ENCODE data around the gene IZUMO1. TPM values are rescaled to one million over a fixed set of nuclear protein-coding genes. Genes with fewer than 3 reads are reported as not detected.

IZUMO1 gene
- total and polyA plus RNA-seq, 9 of the 15 experiments (the other 6 are each of a cell fraction or from before 2014, with no cell fraction given), result 0.14 to 2.1 (median 0.73) TPM

GRCh38 chr19:48757089-48757675 is 10.5 kb upstream of the IZUMO1 start:
- Histone ChIP-seq H4K20me1 (replicated peaks; ENCODE audit: control insufficient read depth, insufficient read depth, low read length) (no peaks in the 10 kb centered on the region), H3K4me3 (no peak overlapping the region), H3K27ac (ENCODE audit: extremely low read depth, low read depth, low read length) (no peak overlapping the region), H2AFZ (ENCODE audit: low read depth, low read length) (no peak overlapping the region), H3K9ac (ENCODE audit: insufficient read depth in 1 of 2, low read depth in 2 of 2, low read length in 2 of 2) (peak overlapping the region in 1 of 2 experiments; percentile 65; a peak in 1 of 4 replicates), H3K4me2 (ENCODE audit: insufficient read depth, low read length) (no peak overlapping the region), H3K36me3 (ENCODE audit: control insufficient read depth, insufficient read depth, low read length) (no peaks in the 10 kb centered on the region), H3K4me1 (replicated peaks in 1 of 2; ENCODE audit: control insufficient read depth in 2 of 2, insufficient read depth in 2 of 2, low read length in 2 of 2) (peaks cover 25 to 54% of the 10 kb centered on the region in 2 experiments), H3K27me3 (ENCODE audit: control insufficient read depth in 2 of 2, insufficient read depth in 2 of 2, low read length in 2 of 2) (no peaks in the 10 kb centered on the region), H3K9me1 (ENCODE audit: control insufficient read depth, insufficient read depth, low read length) (no peaks in the 10 kb centered on the region), H3K9me3 (replicated peaks; ENCODE audit: control insufficient read depth, insufficient read depth, low read depth, low read length) (no peaks in the 10 kb centered on the region), H3K79me2 (ENCODE audit: control insufficient read depth, insufficient read depth, low read length) (peaks cover 12% of the 10 kb centered on the region)
- DNase-seq (ENCODE audit: extremely low read depth in 1 of 4, low spot score in 3 of 4) (no peak), ATAC-seq (no peak), FAIRE-seq (no peak)
- no TSS peak for BruUV-seq (replicated peaks)
- no peak for TF ChIP-seq ELF4 (CRISPR knock-in tag; IDR thresholded peaks at IDR 0.05)
- no peak for TF ChIP-seq ZNF121 (CRISPR knock-in tag; conservative IDR thresholded peaks at IDR 0.05)
- no peak for TF ChIP-seq ERF (CRISPR knock-in tag; IDR thresholded peaks at IDR 0.05)
- TF ChIP-seq ZBTB34 (CRISPR knock-in tag; IDR thresholded peaks at IDR 0.05), result no peak
- TF ChIP-seq ZNF280A (IDR thresholded peaks at IDR 0.05; ENCODE audit: low read depth, partially characterized antibody), result no peak
- no peak for TF ChIP-seq ZNF609 (CRISPR knock-in tag; IDR thresholded peaks at IDR 0.05; ENCODE audit: borderline replicate concordance)
- TF ChIP-seq HNRNPK (IDR thresholded peaks at IDR 0.05; ENCODE audit: low read depth, low read length, poor library complexity, severe bottlenecking), result no peak
- WGBS (ENCODE audit: insufficient coverage, low coverage, missing lambda C conversion rate), result 92% methylated on average over 11 of the region's 12 CpGs
- POLR2A ChIA-PET, result interaction anchor here (0.5 to 1.3 kb wide), 3 partner anchors 9 to 306 kb away, joined by 3 to 4 read pairs (median 3); partner anchors contain the start of gene IZUMO1
- intact Hi-C loops (cut with micrococcal nuclease) (no loop called here), in situ Hi-C loops (cut with MboI) (no loop called here)
- CTCF ChIA-PET (ENCODE audit: low intra/inter-chr PET ratio), result no interaction called here
